ENCODE measurements around the gene TIGAR.

TIGAR gene

GRCh38 chr12:4284306-4284705 is 36.7 kb upstream of the TIGAR start:
- no peak for DNase-seq (ENCODE audit: low spot score)
- TF ChIP-seq CTCF (IDR thresholded peaks at IDR 0.05; ENCODE audit: extremely low read depth, missing control alignments): no peak

- TF ChIP-seq CTCF (IDR thresholded peaks at IDR 0.05; ENCODE audit: extremely low read depth, missing control alignments): no peak
- DNase-seq (ENCODE audit: low spot score): no peak
Observed at GRCh38 chr12:4285070-4285469, 35.9 kb upstream of the TIGAR start.

- no peak for TF ChIP-seq CTCF (IDR thresholded peaks at IDR 0.05; ENCODE audit: extremely low read depth, missing control alignments)
- no peak for DNase-seq (ENCODE audit: low spot score)
Observed at GRCh38 chr12:4286228-4286627, 34.8 kb upstream of the TIGAR start.

DNA sequence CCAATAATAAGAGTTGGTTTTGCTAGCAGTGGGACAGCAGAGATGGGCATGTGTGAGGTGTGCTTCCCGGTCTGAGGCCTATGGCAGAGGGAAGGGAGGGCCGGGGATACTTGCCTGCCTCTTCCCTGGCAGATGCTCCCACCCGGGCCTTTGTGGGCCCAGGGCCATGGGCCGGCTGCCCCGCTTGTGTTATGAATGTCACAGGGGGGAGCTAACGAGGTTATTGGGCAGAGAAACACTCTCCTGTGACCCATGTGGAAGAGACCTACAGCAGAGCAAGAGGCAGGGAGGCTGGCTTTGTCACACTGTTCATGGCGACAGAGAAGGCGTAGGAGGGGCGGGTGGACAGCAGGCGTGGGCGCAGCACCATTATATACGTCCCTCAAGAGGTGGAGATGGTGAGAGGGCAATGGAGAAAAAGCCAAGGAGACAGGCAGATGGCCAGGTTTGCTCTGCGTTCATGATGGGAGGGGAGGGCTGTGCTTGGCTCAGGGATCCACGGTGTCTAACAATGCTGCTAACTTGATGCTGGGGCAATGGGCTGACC is 34.2 kb upstream of the TIGAR start:
- TF ChIP-seq CTCF (IDR thresholded peaks at IDR 0.05; ENCODE audit: extremely low read depth, missing control alignments): no peak
- DNase-seq (ENCODE audit: low spot score): no peak

DNA sequence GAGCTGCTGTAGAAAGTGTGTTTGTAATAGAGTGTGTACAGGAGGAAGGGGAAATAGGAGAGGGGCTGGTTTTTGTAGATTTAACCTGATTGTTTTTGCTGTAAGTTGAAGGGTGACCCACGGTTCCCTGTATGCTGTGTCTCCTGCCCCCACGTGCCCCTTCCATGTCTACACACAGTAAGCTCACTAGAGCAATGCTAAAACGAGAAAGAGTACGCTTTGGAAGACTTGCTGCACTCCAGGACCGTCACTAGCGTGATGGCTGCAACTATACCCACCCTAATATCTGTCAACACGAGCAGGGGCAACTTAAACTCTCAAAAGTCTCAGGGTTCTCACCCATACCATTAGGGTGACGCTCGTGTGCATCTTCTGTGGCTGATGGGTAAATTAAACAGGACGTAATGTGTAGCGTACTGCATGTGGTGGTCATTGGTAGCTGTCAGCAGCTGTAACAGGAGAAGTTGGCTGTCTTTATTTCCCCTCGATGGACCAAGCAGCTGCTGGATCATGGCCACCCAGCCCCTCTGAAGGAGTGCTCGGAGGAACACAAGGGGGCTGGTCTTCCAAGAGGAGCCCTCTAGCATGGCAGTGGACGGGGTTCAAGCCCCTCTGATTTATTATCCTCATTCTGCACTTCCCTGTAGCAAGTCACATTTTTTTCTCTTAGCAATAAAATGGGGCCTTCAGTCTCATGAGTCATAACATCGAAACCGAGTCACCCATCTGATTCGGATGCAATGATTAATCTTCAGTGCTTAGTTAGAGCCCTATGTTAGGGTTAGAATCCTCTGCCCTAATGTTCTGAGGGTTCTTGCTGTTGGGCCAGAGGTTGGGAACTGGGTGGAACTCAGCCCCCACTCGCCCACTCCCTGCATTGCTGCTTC is 33.4 kb upstream of the TIGAR start:
- TF ChIP-seq CTCF (IDR thresholded peaks at IDR 0.05; ENCODE audit: extremely low read depth, missing control alignments): no peak
- no peak for DNase-seq (ENCODE audit: low spot score)

GRCh38 chr12:4288296-4289131 is 32.5 kb upstream of the TIGAR start:
- TF ChIP-seq CTCF (IDR thresholded peaks at IDR 0.05; ENCODE audit: extremely low read depth, missing control alignments): no peak
- DNase-seq (ENCODE audit: low spot score): no peak
